H1 (cell line): ENCODE data around the gene LDHB. TPM values are rescaled to one million over a fixed set of nuclear protein-coding genes. Genes with fewer than 3 reads are reported as not detected.

ENCODE experiments used
- CTCF ChIA-PET: fragments of 300-600 bp; sonication (Branson Sonifier 250); formaldehyde crosslinking; loops from one replicate; lab custom pipeline; 2021; ENCODE audit not compliant: partially characterized antibody; lab: Charles Lee
- POLR2A ChIA-PET: fragments of 300-600 bp; sonication (Branson Sonifier 250); formaldehyde crosslinking; loops from one replicate; lab custom pipeline; 2021; ENCODE audit warnings: inconsistent platforms; ENCODE audit not compliant: partially characterized antibody; lab: Charles Lee
- DNase-seq, 2 experiments: peaks; one replicate each; pipeline versions ENCODE4 v3.0.0 to v3.0.0-alpha.2; 2010 to 2022; ENCODE audit warnings: low spot score in 2 of 2, low read depth in 1 of 2, mixed read lengths in 1 of 2
- FAIRE-seq: peaks from 2 replicates; lab custom pipeline; 2011; peaks lifted over from hg19 to GRCh38; lab: Jason Lieb, UNC
- H2AFZ ChIP-seq: 2 replicates; pipeline ENCODE4 v1.8.1; 2012; ENCODE audit warnings: low read length, inconsistent platforms
- H2AK5ac ChIP-seq: 2 replicates; pipeline ENCODE4 v1.6.1; 2013; ENCODE audit warnings: low read depth, low read length
- H2BK120ac ChIP-seq: replicated peaks from 2 replicates; pipeline ENCODE3; 2013; ENCODE audit warnings: low read depth, low read length, inconsistent platforms
- H2BK12ac ChIP-seq: 2 replicates; pipeline ENCODE4 v1.6.1; 2013; ENCODE audit warnings: low read depth, low read length
- H2BK15ac ChIP-seq: 2 replicates; pipeline ENCODE4 v1.6.1; 2013; ENCODE audit warnings: low read length
- H2BK20ac ChIP-seq: 2 replicates; pipeline ENCODE4 v1.6.1; 2013; ENCODE audit warnings: low read length
- H2BK5ac ChIP-seq: 2 replicates; pipeline ENCODE4 v1.6.1; 2013; ENCODE audit warnings: low read depth, low read length
- H3K14ac ChIP-seq: 2 replicates; pipeline ENCODE4 v1.6.1; 2013; ENCODE audit warnings: inconsistent platforms; ENCODE audit not compliant: insufficient read length
- H3K18ac ChIP-seq: 2 replicates; pipeline ENCODE4 v1.6.1; 2013; ENCODE audit warnings: low read length; ENCODE audit errors: extremely low read depth
- H3K23ac ChIP-seq: 2 replicates; pipeline ENCODE4 v1.6.1; 2013; ENCODE audit warnings: inconsistent platforms; ENCODE audit not compliant: insufficient read length
- H3K23me2 ChIP-seq: 2 replicates; pipeline ENCODE4 v1.6.1; 2013; ENCODE audit warnings: low read depth, low read length
- H3K27ac ChIP-seq: 2 replicates; pipeline ENCODE4 v1.6.1; 2011; ENCODE audit warnings: low read depth, low read length, inconsistent platforms
- H3K27me3 ChIP-seq, 4 experiments: replicated peaks in 1 of 4; 1 replicate in 1 of 4; 2 replicates in 3 of 4; pipeline versions ENCODE4 v1.6.1 to v1.8.1; 2011 to 2013; ENCODE audit warnings: low read length in 3 of 4, mild to moderate bottlenecking in 3 of 4, inconsistent platforms in 2 of 4, mixed read lengths in 2 of 4, moderate library complexity in 1 of 4; ENCODE audit not compliant: control insufficient read depth in 3 of 4, insufficient read depth in 3 of 4; ENCODE audit errors: extremely low read depth in 1 of 4
- H3K36me3 ChIP-seq, 4 experiments: 2 replicates each; pipeline versions ENCODE4 v1.6.1 to v1.8.1; 2011 to 2013; ENCODE audit warnings: mild to moderate bottlenecking in 4 of 4, low read length in 3 of 4, moderate library complexity in 2 of 4, control low read depth in 1 of 4, inconsistent platforms in 1 of 4; ENCODE audit not compliant: insufficient read depth in 4 of 4, control insufficient read depth in 2 of 4
- H3K4ac ChIP-seq: replicated peaks from 2 replicates; pipeline ENCODE3; 2013; ENCODE audit warnings: low read length, low read depth, mixed read lengths, inconsistent platforms; ENCODE audit not compliant: insufficient read length
- H3K4me1 ChIP-seq, 4 experiments: replicated peaks in 1 of 4; 1 replicate in 1 of 4; 2 replicates in 3 of 4; pipeline versions ENCODE4 v1.6.1 to v1.8.1; 2011 to 2013; ENCODE audit warnings: low read length in 3 of 4, inconsistent platforms in 2 of 4, mixed read lengths in 1 of 4; ENCODE audit not compliant: insufficient read depth in 4 of 4, control insufficient read depth in 3 of 4
- H3K4me2 ChIP-seq, 2 experiments: 2 replicates each; pipeline versions ENCODE4 v1.6.1 to v1.8.1; 2011 to 2013; ENCODE audit warnings: low read depth in 2 of 2, low read length in 2 of 2, control low read depth in 1 of 2, inconsistent platforms in 1 of 2, mild to moderate bottlenecking in 1 of 2; ENCODE audit not compliant: insufficient read depth in 1 of 2
- H3K4me3 ChIP-seq, 4 experiments: fragments of 200-600, 300-600 bp in 1 of 4; sonication (generic), shearing (Covaris generic), sonication (Bioruptor Twin) in 1 of 4; 2 replicates each; pipeline versions ENCODE4 v1.5.1 to v1.8.1; 2011 to 2016; ENCODE audit warnings: low read length in 4 of 4, low read depth in 3 of 4, control low read depth in 2 of 4, inconsistent platforms in 2 of 4, mild to moderate bottlenecking in 2 of 4, mixed read lengths in 1 of 4, moderate library complexity in 1 of 4; ENCODE audit not compliant: insufficient read depth in 2 of 4; ENCODE audit errors: extremely low read depth in 1 of 4
- H3K56ac ChIP-seq: replicated peaks from 2 replicates; pipeline ENCODE3; 2013; ENCODE audit warnings: low read depth, mild to moderate bottlenecking, mixed read lengths, low read length, inconsistent platforms; ENCODE audit not compliant: insufficient read length
- H3K79me1 ChIP-seq: 2 replicates; pipeline ENCODE4 v1.6.1; 2013; ENCODE audit warnings: low read depth, low read length, control low read depth
- H3K79me2 ChIP-seq, 2 experiments: 2 replicates each; pipeline versions ENCODE4 v1.6.1 to v1.8.1; 2012 to 2013; ENCODE audit warnings: low read length in 2 of 2, mild to moderate bottlenecking in 2 of 2, inconsistent platforms in 1 of 2; ENCODE audit not compliant: insufficient read depth in 2 of 2, control insufficient read depth in 1 of 2
- H3K9ac ChIP-seq, 4 experiments: replicated peaks in 1 of 4; 1 replicate in 1 of 4; 2 replicates in 3 of 4; pipeline versions ENCODE4 v1.6.1 to v1.8.1; 2011 to 2013; ENCODE audit warnings: low read depth in 3 of 4, low read length in 3 of 4, control low read depth in 2 of 4, mild to moderate bottlenecking in 2 of 4, moderate library complexity in 2 of 4, inconsistent platforms in 1 of 4; ENCODE audit errors: extremely low read depth in 1 of 4
- H3K9me3 ChIP-seq, 2 experiments: 2 replicates each; pipeline versions ENCODE4 v1.6.1 to v1.8.1; 2012 to 2013; ENCODE audit warnings: mild to moderate bottlenecking in 2 of 2, moderate library complexity in 2 of 2, control low read depth in 1 of 2, inconsistent platforms in 1 of 2, low read depth in 1 of 2, low read length in 1 of 2, mixed read lengths in 1 of 2; ENCODE audit not compliant: insufficient read depth in 2 of 2
- H4K20me1 ChIP-seq, 2 experiments: replicated peaks in 1 of 2; 2 replicates each; pipeline versions ENCODE3 to v1.8.1; 2011 to 2013; ENCODE audit warnings: inconsistent platforms in 2 of 2, low read length in 2 of 2, mild to moderate bottlenecking in 1 of 2; ENCODE audit not compliant: insufficient read depth in 2 of 2, control insufficient read depth in 1 of 2
- H4K5ac ChIP-seq: 2 replicates; pipeline ENCODE4 v1.6.1; 2013; ENCODE audit warnings: low read length, low read depth, mixed read lengths, inconsistent platforms; ENCODE audit not compliant: insufficient read length
- H4K8ac ChIP-seq: 2 replicates; pipeline ENCODE4 v1.8.0; 2013; ENCODE audit warnings: mild to moderate bottlenecking, moderate library complexity, low read length, inconsistent platforms; ENCODE audit not compliant: insufficient read depth; ENCODE audit errors: extremely low read depth
- H4K91ac ChIP-seq: replicated peaks from 2 replicates; pipeline ENCODE3; 2013; ENCODE audit warnings: low read length, mixed read lengths, inconsistent platforms; ENCODE audit not compliant: insufficient read length
- BCL11A ChIP-seq, 2 experiments: IDR thresholded peaks; one replicate each; pipeline ENCODE4 v1.6.1; 2011; ENCODE audit warnings: low read depth in 2 of 2, low read length in 2 of 2, mild to moderate bottlenecking in 2 of 2
- CHD2 ChIP-seq: IDR thresholded peaks from 2 replicates; pipeline ENCODE4 v1.6.1; 2012; ENCODE audit warnings: low read length, improper control_type of control experiment
- EZH2 ChIP-seq: fragments of 200-600 bp; sonication (generic); IDR thresholded peaks from 2 replicates; pipeline ENCODE4 v1.7.1; 2012; ENCODE audit warnings: low read depth, mild to moderate bottlenecking, moderate library complexity, low read length, inconsistent platforms; ENCODE audit not compliant: severe bottlenecking
- FOSL1 ChIP-seq: IDR thresholded peaks from 2 replicates; pipeline ENCODE4 v1.6.1; 2011; ENCODE audit warnings: mild to moderate bottlenecking, low read depth, low read length, moderate library complexity; ENCODE audit not compliant: insufficient read depth
- KDM1A ChIP-seq: fragments of 200-600, 300-600 bp; sonication (generic); IDR thresholded peaks from 2 replicates; pipeline ENCODE4 v1.7.1; 2016; ENCODE audit warnings: mild to moderate bottlenecking, low read length, borderline replicate concordance
- NANOG ChIP-seq: IDR thresholded peaks from 2 replicates; pipeline ENCODE4 v1.6.1; 2011; ENCODE audit warnings: low read length, low read depth, mild to moderate bottlenecking, inconsistent platforms; ENCODE audit not compliant: insufficient read depth, poor library complexity, severe bottlenecking
- RAD21 ChIP-seq, 2 experiments: IDR thresholded peaks in 1 of 2; conservative IDR thresholded peaks in 1 of 2; 2 replicates each; pipeline ENCODE4 v1.6.1; 2011; ENCODE audit warnings: low read depth in 2 of 2, low read length in 2 of 2, improper control_type of control experiment in 1 of 2, inconsistent platforms in 1 of 2, mild to moderate bottlenecking in 1 of 2, moderate library complexity in 1 of 2
- TBP ChIP-seq: IDR thresholded peaks from 2 replicates; pipeline ENCODE4 v1.6.1; 2011; ENCODE audit warnings: low read depth, low read length, improper control_type of control experiment
- WGBS, 2 experiments: shearing (Covaris generic) in 1 of 2; methylation state at CpG; one replicate each; pipeline versions ENCODE4 v1.1.6 to v1.1.7; 2013 to 2015; ENCODE audit warnings: low lambda C conversion rate in 2 of 2, mixed read lengths in 2 of 2, inconsistent platforms in 1 of 2, low coverage in 1 of 2, missing lambda C conversion rate in 1 of 2; ENCODE audit not compliant: insufficient replicate concordance in 2 of 2, insufficient coverage in 1 of 2, insufficient read length in 1 of 2; ENCODE audit errors: extremely low coverage in 1 of 2, missing lambda C conversion rate in 1 of 2; 5-methylcytosine and 5-hydroxymethylcytosine counted together
- polyA plus RNA-seq, 7 experiments: library from polyadenylated mRNA; depleted of rRNA in 3 of 7; stranded (reverse) in 5 of 7; unstranded in 2 of 7; fragments of >200 nt in 5 of 7; fragments of 200-250 nt in 2 of 7; gene quantifications; 1 replicate in 5 of 7; 2 replicates in 1 of 7; 4 replicates in 1 of 7; pipeline versions ENCODE4 v1.2.1 to v1.2.3, GENCODE V29; 2011 to 2013; ENCODE audit warnings: missing spikeins in 2 of 7, mixed read lengths in 2 of 7
- total RNA-seq: library from RNA; stranded (reverse); fragmentation: NEBNext Ultra II Directional; extraction: Animal tissue kit (Norgen Biotek cat#: 25700); gene quantifications from 2 replicates; pipeline ENCODE4 v1.2.1, GENCODE V29; 2021

LDHB gene
- total and polyA plus RNA-seq, 2 of the 8 experiments (the other 6 are each of a cell fraction or from before 2014, with no cell fraction given), result 1,177 to 1,781 TPM

GRCh38 chr12:21643758-21644157 is 13.9 kb downstream of the LDHB start:
- ChIA-PET CTCF (interaction anchor here (0.6 kb wide), 1 partner anchor 38 kb away, joined by 4 read pairs; no protein-coding TSS in a partner anchor), POLR2A (interaction anchor here (1.3 to 6.5 kb wide), 7 partner anchors 9 to 142 kb away, joined by 4 to 86 read pairs (median 12); partner anchors contain the start of genes GOLT1B, LDHB and RECQL)
- peaks cover 0 to 66% of the 10 kb centered on the region in 2 experiments; a peak in 2 of 4 replicates for H3K79me2 ChIP-seq

More at GRCh38 chr12:21643758-21644157, 13.9 kb downstream of the LDHB start:
- peaks cover 0 to 4% (median 3%) of the 10 kb centered on the region in 4 experiments; a peak in 3 of 7 replicates for H3K4me1 ChIP-seq
- no peak overlapping the region for H3K56ac ChIP-seq
- DNase-seq (no peak), FAIRE-seq (no peak)
- no peak overlapping the region for H3K18ac ChIP-seq
- H3K27me3 ChIP-seq, result no peaks in the 10 kb centered on the region
- no peak overlapping the region for H2AFZ ChIP-seq
- H2BK20ac ChIP-seq, result no peak overlapping the region
- H2BK5ac ChIP-seq, result no peak overlapping the region
- H2BK120ac ChIP-seq, result no peak overlapping the region
- H4K20me1 ChIP-seq, result peaks cover 4 to 8% of the 10 kb centered on the region in 2 experiments
- H4K8ac ChIP-seq, result no peak overlapping the region
- no peak overlapping the region for H4K5ac ChIP-seq
- H3K4me3 ChIP-seq, result no peak overlapping the region
- no peak overlapping the region for H2AK5ac ChIP-seq
- H3K4me2 ChIP-seq, result no peak overlapping the region
- H3K36me3 ChIP-seq, result peaks cover 37 to 98% (median 77%) of the 10 kb centered on the region in 4 experiments
- H2BK15ac ChIP-seq, result no peak overlapping the region
- no peak overlapping the region for H3K4ac ChIP-seq
- H3K23me2 ChIP-seq, result no peaks in the 10 kb centered on the region
- WGBS, 2 experiments, result 90% methylated on average over 3 of the region's 3 CpGs; no CpG with 5 or more reads in 1 of the 2 experiments
- H3K79me1 ChIP-seq, result peaks cover 2% of the 10 kb centered on the region; the same call in 1 of the 2 replicates
- no peak overlapping the region for H4K91ac ChIP-seq
- H3K14ac ChIP-seq, result no peak overlapping the region
- H3K9ac ChIP-seq, result no peak overlapping the region
- H3K9me3 ChIP-seq, result no peaks in the 10 kb centered on the region
- H2BK12ac ChIP-seq, result no peak overlapping the region
- H3K27ac ChIP-seq, result no peak overlapping the region
- H3K23ac ChIP-seq, result no peak overlapping the region
- TF ChIP-seq NANOG (no peak), TBP (no peak), KDM1A (no peak), CHD2 (no peak), EZH2 (no peak), BCL11A (IDR thresholded peaks at IDR 0.05; ENCODE audit: low read depth in 2 of 2, low read length in 2 of 2) (no peak), FOSL1 (no peak), RAD21 (IDR thresholded peaks at IDR 0.05 in 1 of 2, conservative IDR thresholded peaks at IDR 0.05 in 1 of 2; ENCODE audit: low read depth in 2 of 2, low read length in 2 of 2) (no peak)
